H4 (cell line): ENCODE measurements around the gene CFAP54. TPM values are rescaled to one million over a fixed set of nuclear protein-coding genes. Genes with fewer than 3 reads are reported as not detected.
A peak's percentile ranks its signal among the peaks of the same experiment; 100 is the strongest.
"Not testable (repeated sequence)": the region's sequence is repeated elsewhere in the genome, so short reads cannot be mapped to it uniquely, and the experiment has no call there.

ENCODE experiments used
- DNase-seq: peaks from one replicate; pipeline ENCODE4 v3.0.0-alpha.2; 2015; ENCODE audit warnings: low spot score
- total RNA-seq: library from RNA; depleted of rRNA; stranded (reverse); fragments of >200 nt; shearing (Covaris generic); gene quantifications from 2 replicates; pipeline ENCODE4 v1.2.3, GENCODE V29; 2014

CFAP54 gene
- total RNA-seq, 1 experiment from 2014 or later = 0.64 TPM

- DNase-seq = peak; percentile 20
These were observed 17.0 kb upstream of the CFAP54 start for GRCh38 chr12:96472384-96472783.

- no peak for DNase-seq
These were observed 15.8 kb upstream of the CFAP54 start for GRCh38 chr12:96473394-96474093.

DNA sequence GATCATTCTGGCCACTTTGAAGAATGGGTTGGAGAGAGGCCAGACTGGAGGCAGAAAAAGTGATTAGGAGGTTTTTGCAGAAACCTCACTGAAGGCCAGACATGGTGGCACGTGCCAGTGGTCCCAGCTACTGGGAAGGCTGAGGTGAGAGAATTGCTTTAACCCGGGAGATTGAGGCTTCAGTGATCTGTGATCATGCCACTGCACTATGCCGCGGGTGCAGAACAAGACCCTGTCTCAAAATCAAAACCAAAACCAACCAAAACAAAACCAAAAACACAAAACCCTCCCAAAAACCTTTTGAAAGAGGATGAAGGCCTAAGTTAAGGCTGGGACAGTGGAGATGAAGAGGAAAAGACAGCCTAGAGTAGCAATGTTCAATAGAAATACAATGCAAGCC, 15.2 kb upstream of the CFAP54 start:
- no peak for DNase-seq

DNA sequence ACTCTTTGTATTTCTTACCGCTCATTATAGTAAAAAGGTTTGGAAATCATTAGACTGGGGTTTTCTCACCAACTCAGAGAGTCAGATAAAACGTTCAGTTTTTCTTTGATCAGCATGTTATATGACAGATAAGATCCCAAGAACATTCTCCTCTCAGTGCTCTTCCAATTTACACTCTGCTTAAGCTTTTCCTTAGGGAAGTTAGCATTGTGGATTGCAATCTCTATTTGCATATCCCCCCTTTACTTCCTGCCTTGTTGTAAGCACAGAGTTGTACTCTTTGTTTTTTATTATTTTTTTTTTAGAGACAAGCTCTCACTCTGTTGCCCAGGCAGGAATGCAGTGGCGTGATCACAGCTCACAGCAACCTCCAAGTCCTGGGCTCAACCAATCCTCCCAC, 11.4 kb upstream of the CFAP54 start:
- DNase-seq = no peak

DNA sequence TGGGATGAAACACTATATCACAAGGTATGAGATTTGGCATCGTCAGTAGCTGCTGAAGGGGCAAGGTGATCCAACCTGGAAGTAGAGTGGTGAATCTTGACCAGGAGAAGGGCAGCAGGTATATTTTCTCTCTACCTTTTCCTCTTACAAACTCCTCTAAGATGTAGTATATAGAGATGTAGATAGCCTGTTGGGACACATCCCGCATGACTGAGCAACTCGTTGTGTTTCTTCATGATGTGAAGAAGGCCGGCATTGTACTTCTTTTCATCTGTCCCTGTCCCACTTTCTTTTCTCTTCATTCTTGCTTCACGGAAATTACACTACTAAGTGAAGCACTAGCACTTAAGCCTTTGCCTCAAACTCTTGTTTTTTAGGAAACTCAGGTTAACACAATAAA, 7.3 kb upstream of the CFAP54 start:
- no peak for DNase-seq

DNA sequence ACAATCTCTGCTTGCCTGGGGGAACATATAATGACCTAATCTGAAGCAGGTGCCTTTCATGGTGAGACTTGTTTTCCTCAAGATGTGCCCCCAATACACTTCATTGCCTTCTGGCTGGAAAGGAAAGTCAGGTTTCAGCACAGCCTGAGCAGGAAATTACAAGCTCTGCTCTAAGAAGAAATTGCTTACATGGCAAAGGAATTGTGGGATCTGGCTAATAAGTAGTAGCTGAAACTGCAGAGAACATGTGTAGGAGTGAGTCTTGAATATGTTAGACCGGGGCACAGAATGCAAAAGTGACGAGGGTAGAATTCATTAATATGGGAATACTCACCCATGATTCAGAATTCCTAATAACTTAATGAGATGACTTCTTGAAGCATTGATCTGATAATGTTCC, 6.3 kb upstream of the CFAP54 start:
- no peak for DNase-seq

- peak; percentile 63 for DNase-seq
These were observed 2.4 kb upstream of the CFAP54 start for GRCh38 chr12:96486751-96487613.

GRCh38 chr12:96487634-96488033, 1.7 kb upstream of the CFAP54 start:
- DNase-seq = no peak

DNA sequence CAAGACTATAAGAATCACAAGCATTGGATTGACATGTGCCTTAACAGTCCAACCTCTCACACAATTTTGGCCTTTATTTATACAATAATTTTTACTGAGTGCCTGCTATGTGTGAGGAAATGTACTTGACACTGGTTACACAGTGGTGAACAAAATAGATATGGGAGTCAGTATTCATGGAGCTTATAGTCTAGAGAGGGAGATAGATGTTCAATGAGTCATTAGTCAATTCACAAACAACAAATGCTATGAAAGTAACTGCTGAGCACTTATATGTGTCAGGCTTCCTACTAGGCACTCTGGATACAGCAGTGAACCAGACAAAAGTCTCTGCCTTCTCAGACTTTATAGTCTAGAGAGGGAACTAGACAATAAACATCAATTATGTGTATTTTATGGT, 3.7 kb downstream of the CFAP54 start:
- DNase-seq = no peak

GRCh38 chr12:96494154-96494553, 4.8 kb downstream of the CFAP54 start:
- DNase-seq = not testable (repeated sequence)

GRCh38 chr12:96495155-96495554, 5.8 kb downstream of the CFAP54 start:
- no peak for DNase-seq

GRCh38 chr12:96495841-96496545, 6.6 kb downstream of the CFAP54 start:
- DNase-seq = no peak

DNA sequence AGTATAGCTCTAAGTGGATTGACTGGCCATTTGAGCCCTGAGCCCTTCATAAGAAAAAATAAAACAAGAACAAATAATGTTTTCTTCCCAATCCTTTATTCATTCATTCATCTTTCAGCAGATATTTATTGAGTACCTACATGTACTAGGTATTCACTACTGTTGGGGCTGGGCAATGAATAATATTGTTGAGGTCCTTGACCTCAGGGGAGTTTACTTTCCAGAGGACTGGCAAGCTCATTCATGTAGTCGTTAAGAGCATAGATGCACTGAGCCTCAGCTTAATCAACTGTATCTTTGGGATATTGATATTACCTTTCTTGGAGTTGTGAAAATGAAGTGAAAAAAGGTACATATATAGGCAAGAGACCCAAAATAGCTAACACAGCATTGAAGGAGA, 7.6 kb downstream of the CFAP54 start:
- DNase-seq = no peak

DNA sequence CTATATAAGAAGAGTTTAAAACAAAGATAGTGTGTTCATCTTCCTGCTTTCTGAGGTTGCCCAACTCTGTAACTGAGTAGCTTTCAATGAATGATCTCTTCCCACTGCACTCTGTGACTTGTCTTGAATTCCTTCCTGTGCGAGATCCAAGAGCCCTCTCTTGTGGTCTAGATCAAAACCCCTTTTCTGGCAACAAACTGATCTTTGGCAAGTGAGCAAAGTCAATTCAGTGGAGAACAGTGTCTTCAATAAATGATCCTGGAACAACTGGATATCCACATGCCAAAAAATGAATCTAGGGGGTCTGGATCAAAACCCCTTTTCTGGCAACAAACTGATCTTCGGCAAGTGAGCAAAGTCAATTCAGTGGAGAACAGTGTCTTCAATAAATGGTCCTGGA, 8.5 kb downstream of the CFAP54 start:
- DNase-seq = no peak

DNA sequence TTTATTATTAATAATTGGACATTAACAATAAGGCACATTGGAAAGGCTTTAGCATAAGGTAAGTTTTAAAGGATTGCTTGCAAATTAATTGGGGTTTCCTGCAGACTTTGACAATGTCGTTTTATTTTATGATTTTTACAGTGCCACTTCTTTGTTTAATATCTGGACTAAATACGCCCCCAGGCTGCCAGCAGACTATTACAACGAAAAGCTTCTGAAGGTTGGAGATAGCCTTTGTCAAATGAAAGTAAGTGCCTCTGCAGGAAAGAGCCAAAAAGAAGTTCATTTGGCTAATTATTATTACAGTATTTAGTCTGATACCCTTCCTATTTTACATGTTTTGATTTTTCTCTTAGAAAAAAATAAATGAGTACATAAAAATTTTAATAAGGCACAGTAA, 11.3 kb downstream of the CFAP54 start:
- peak; percentile 35 for DNase-seq

- peak; percentile 94 for DNase-seq
These were observed 11.9 kb downstream of the CFAP54 start for GRCh38 chr12:96501133-96501761.

DNA sequence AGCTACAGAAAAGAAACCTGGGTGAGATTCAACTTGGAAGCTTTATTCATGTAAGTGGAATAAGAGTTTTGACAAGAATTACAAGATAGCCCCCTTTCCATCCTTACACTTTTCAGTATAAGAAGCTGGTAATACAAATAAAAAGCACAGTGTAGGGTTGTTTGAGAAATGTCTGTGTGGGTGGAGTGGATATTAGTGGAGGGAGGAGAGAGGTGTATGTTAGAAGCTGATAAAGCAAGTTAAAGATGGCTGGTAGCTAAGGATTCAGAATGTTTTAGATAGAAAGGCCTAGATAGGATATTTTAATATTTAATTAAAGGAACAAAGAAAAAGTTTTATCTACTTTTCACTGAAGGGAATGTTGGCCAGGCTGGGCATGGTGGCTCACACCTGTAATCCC, 12.5 kb downstream of the CFAP54 start:
- DNase-seq = no peak

DNA sequence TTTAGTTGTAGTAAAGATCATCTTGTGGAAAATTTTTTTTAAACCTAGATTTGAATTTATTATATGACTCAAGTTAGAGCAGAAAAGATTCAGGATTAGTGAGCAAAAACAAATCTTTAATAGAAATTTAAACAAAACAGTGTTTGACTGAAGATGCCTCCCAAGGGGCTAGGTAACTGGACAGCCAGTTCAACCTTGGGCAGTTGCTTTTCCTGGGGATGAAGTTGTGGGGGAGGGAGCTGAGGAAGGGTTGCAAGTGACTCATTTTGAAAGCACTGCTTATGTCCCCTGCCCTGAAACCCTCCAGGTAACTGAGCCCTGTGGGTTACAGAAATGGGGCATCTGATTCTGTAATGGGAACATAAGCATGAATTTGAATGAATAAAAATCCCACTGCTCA, 13.1 kb downstream of the CFAP54 start:
- DNase-seq = no peak

DNA sequence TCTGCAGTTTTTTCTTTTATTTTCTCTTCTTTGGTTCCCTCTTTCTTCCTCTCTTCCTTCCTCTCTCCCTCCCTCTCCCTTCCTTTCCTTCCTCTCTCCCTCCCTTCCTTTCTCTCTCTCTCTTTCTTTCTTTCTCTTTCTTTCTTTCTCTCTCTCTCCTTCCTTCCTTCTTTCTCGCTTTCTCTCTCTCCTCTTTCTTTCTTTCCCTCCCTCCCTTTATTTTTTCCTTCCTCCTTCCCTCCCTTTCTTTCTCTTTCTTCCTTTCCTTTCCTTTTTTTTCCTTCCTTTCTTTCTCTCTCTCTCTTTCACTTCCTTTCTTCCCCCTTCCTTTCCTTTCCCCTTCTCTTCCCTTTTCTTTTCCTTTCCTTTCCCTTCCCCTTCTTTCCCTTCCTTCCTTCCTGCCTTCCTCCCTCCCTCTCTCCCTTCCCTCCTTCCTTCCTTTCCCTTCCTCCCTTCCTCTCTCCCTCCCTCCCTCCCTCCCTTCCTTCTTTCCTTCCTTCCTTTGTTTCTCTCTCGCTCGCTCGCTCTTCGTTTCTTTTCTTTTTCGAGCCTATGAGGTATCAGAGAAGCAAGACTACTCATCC, 13.7 kb downstream of the CFAP54 start:
- DNase-seq = no peak

DNA sequence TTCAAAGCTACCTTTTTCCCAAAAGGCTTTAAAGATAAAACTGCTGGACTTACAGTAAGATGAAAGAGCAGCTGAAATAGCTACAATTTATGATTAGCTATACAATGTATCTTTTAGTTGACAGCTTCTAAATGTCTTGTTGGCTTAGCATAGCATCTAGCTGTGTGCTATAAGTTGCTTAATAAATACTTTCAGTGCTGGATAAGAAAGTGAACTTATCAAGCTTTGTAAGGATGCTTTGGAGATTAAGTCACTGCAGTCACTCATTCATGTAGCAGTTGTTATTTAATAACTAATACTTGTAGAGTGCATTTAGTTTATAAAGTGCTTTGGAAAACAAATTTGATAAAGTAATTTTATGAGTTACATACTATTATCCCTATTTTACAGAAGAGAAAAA, 14.6 kb downstream of the CFAP54 start:
- DNase-seq = no peak

DNA sequence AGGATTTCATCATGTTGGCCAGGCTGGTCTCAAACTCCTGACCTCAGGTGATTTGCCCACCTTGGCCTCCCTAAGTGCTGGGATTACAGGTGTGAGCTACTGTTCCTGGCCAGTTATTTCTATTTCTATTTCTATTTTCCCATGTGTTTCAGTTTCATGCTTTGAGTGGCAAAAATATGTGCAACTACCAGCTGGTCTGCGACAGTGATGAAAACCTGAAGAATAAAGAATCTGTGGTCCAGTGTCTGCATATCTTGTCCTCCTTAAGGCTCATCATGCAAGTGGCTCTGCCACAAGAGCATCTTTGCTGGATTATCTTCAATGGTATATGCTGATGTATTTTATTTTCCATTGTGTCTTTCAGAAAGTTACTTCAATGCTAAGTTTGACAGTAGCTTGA, 17.4 kb downstream of the CFAP54 start:
- no peak for DNase-seq

GRCh38 chr12:96510306-96510764, 21.0 kb downstream of the CFAP54 start:
- no peak for DNase-seq
